Mammary epithelial cell (primary cell): ENCODE results near the gene ATG4B.

Experiments
- EZH2 ChIP-seq: IDR thresholded peaks from 2 replicates; pipeline ENCODE4 v1.6.1; 2012; ENCODE audit warnings: low read length, inconsistent platforms, borderline replicate concordance
- TF ChIP-seq, protein P1 (sequence below), 2 donors: IDR thresholded peaks in 1 of 2; conservative IDR thresholded peaks in 1 of 2; 2 replicates each; pipeline ENCODE4 v1.5.1; 2011 to 2012; ENCODE audit warnings: inconsistent platforms in 2 of 2, low read length in 2 of 2, mild to moderate bottlenecking in 2 of 2, control low read depth in 1 of 2, low read depth in 1 of 2; ENCODE audit not compliant: insufficient read depth in 1 of 2; ENCODE audit errors: extremely low read depth in 1 of 2

DNA sequence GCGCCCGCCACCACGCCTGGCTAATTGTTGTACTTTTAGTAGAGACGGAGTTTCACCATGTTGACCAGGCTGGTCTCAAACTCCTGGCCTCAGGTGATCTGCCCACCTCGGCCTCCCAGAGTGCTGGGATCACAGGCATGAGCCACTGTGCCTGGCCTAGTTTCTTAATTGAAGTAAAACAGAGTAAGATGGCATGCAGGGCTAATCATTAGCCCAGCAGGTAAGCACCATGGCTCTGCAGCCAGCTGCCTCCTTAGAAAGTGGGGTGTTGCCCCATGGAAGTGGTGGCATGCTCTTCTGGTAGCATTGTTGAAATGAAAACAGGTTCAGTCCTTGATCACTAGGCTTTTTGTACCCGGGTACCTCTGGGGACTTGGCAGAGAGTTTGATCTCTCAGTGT lies 12.4 kb downstream of the ATG4B start:
- TF ChIP-seq, protein P1, sequence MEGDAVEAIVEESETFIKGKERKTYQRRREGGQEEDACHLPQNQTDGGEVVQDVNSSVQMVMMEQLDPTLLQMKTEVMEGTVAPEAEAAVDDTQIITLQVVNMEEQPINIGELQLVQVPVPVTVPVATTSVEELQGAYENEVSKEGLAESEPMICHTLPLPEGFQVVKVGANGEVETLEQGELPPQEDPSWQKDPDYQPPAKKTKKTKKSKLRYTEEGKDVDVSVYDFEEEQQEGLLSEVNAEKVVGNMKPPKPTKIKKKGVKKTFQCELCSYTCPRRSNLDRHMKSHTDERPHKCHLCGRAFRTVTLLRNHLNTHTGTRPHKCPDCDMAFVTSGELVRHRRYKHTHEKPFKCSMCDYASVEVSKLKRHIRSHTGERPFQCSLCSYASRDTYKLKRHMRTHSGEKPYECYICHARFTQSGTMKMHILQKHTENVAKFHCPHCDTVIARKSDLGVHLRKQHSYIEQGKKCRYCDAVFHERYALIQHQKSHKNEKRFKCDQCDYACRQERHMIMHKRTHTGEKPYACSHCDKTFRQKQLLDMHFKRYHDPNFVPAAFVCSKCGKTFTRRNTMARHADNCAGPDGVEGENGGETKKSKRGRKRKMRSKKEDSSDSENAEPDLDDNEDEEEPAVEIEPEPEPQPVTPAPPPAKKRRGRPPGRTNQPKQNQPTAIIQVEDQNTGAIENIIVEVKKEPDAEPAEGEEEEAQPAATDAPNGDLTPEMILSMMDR (conservative IDR thresholded peaks at IDR 0.05 in 1 of 2, IDR thresholded peaks at IDR 0.05 in 1 of 2; ENCODE audit: extremely low read depth in 1 of 2, insufficient read depth in 1 of 2, low read depth in 1 of 2, low read length in 2 of 2), result no peak
- no peak for TF ChIP-seq EZH2
